ENCODE data around the gene FANCC.

FANCC gene

GRCh38 chr9:95102572-95102971, 214.9 kb downstream of the FANCC start:
- no peak for DNase-seq (ENCODE audit: low read depth in 2 of 2)

GRCh38 chr9:95102001-95102433, 215.5 kb downstream of the FANCC start:
- no peak for DNase-seq (ENCODE audit: low read depth in 2 of 2)

- DNase-seq (ENCODE audit: low read depth in 2 of 2): no peak
Observed at GRCh38 chr9:95101326-95101725, 216.2 kb downstream of the FANCC start.

GRCh38 chr9:95100071-95100627, 217.4 kb downstream of the FANCC start:
- no peak for DNase-seq (ENCODE audit: low read depth in 2 of 2)

- DNase-seq (ENCODE audit: low read depth in 2 of 2): no peak
Observed at GRCh38 chr9:95099321-95100070, 218.0 kb downstream of the FANCC start.

- no peak for DNase-seq (ENCODE audit: low read depth in 2 of 2)
Observed at GRCh38 chr9:95098391-95098921, 219.1 kb downstream of the FANCC start.

GRCh38 chr9:95097279-95097678, 220.2 kb downstream of the FANCC start:
- DNase-seq (ENCODE audit: low read depth in 2 of 2): no peak

- DNase-seq (ENCODE audit: low read depth in 2 of 2): no peak
Observed at GRCh38 chr9:95096807-95097206, 220.7 kb downstream of the FANCC start.

- no peak for DNase-seq (ENCODE audit: low read depth in 2 of 2)
Observed at GRCh38 chr9:95096381-95096780, 221.1 kb downstream of the FANCC start.

- DNase-seq (ENCODE audit: low read depth in 2 of 2): no peak
Observed at GRCh38 chr9:95095641-95096355, 221.7 kb downstream of the FANCC start.

GRCh38 chr9:95094002-95094401, 223.5 kb downstream of the FANCC start:
- no peak for DNase-seq (ENCODE audit: low read depth in 2 of 2)

- no peak for DNase-seq (ENCODE audit: low read depth in 2 of 2)
Observed at GRCh38 chr9:95093586-95093985, 223.9 kb downstream of the FANCC start.

GRCh38 chr9:95092262-95093072, 225.0 kb downstream of the FANCC start:
- DNase-seq (ENCODE audit: low read depth in 2 of 2): no peak

- no peak for DNase-seq (ENCODE audit: low read depth in 2 of 2)
Observed at GRCh38 chr9:95091601-95092261, 225.8 kb downstream of the FANCC start.

GRCh38 chr9:95090871-95091577, 226.5 kb downstream of the FANCC start:
- no peak for DNase-seq (ENCODE audit: low read depth in 2 of 2)

GRCh38 chr9:95090023-95090791, 227.3 kb downstream of the FANCC start:
- no peak for DNase-seq (ENCODE audit: low read depth in 2 of 2)

- DNase-seq (ENCODE audit: low read depth in 2 of 2): no peak
Observed at GRCh38 chr9:95089257-95090022, 228.1 kb downstream of the FANCC start.

GRCh38 chr9:95088421-95089161, 228.9 kb downstream of the FANCC start:
- DNase-seq (ENCODE audit: low read depth in 2 of 2): no peak
